HG02798 (cell line): Measurements from ENCODE around the gene CDX2.

Experiments used
- ATAC-seq: cut with Tn5 transposase; IDR thresholded peaks from one replicate; pipeline ENCODE4 v1.9.1; 2021; ENCODE audit warnings: mild to moderate bottlenecking; ENCODE audit not compliant: unreplicated experiment, poor library complexity

Gene CDX2

DNA sequence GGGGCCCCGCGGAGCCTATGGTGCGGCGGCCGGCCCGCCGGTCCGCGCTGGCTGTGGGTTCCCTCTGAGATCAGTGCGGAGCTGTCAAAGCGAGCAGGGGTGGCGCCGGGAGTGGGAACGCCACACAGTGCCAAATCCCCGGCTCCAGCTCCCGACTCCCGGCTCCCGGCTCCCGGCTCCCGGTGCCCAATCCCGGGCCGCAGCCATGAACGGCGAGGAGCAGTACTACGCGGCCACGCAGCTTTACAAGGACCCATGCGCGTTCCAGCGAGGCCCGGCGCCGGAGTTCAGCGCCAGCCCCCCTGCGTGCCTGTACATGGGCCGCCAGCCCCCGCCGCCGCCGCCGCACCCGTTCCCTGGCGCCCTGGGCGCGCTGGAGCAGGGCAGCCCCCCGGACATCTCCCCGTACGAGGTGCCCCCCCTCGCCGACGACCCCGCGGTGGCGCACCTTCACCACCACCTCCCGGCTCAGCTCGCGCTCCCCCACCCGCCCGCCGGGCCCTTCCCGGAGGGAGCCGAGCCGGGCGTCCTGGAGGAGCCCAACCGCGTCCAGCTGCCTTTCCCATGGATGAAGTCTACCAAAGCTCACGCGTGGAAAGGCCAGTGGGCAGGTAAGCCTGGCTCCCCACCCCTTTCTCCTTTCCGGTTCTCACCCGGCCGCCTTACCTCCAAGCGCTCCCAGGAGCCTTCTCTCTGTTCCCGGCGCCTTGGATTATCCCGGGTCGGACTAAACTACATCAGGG is 49.0 kb downstream of the CDX2 start, which contains the start of gene PDX1:
TSS of gene PDX1 (plus strand) at position 67 of the 743 bp plus-strand sequence. CDS start at position 206, 139 bp downstream.
- ATAC-seq, result peak; percentile 88

DNA sequence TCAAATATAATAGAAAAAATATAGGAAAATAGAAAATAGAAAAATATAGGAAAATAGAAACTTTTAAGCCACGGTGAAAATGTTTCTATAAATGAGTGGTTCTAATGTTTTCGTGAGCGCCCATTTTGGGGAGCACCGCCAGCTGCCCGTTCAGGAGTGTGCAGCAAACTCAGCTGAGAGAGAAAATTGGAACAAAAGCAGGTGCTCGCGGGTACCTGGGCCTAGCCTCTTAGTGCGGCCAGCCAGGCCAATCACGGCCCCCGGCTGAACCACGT is 49.5 kb downstream of the CDX2 start:
- no peak for ATAC-seq

DNA sequence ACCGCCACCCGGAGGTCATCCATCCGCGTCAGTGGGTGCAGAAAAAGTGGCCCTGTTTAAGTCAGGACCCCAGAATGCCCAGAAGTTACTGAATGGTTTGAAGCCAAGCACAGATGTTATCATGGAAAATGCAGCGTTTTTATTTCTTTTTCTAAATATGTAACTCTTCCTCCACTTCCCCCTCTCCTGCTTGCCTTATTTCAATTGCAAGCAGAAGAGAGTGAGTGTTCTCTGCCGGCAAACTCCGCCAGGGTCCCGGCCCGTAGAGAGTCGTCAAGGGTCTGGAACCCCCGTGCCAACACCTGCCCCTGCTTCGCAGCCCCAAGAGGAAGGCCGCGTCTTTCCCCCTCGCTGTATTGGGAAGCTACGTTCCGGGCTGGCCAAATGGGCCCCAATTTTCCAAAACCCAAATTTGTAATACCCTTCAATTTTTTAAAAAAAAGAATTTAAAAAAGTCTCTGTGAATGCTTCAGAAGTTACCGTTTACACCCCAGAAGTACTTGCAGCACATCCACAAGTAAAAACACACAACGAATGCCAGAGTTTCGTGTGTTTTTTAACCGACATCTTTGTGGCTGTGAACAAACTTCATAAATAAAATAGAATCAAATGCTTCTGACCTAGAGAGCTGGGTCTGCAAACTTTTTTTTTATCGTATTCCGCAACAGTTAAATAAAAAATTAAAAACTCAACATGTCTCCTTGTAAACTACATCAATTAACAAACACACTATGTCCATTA is 50.0 kb downstream of the CDX2 start:
- ATAC-seq, result no peak

DNA sequence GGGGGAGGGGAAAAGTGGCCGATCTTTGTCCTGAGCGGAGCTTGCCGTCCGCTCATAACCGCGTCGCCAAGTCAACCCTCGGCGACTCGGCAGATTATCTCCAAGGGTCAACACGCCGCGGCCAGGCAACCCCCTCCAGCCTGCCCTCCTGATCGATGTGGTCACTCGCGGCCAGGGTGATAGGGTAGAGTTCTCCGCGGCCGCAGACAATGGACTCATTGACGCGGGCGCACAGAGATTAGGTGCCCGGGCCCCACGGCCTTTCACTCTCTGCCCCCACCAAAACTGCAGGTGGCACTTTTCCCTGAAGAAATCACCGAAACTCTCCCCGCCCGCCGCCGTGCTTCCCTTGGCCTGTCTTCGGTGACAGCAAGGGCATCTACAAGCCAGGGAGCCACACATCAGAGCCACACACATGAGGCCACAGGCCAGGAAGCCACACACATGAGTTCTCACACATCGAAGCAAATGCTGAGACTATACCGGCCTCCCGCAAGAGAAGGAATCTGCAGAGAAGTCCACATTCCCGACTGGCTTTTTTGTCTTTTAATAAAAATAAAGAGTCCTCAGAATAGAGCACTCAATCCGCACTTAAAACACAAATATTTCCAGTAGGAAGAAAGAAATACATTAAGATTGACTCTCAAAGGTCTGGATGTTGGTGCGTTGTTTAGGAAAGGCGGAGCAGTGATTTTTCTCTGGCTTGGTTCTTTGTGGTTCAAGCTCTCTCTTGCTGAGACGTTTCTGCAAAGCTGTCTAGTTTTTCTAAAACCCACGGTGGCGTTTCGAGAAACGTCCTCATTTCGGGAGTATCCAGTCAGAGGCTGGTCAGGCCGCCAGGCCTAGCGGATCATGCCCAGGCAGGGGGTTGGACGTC is 50.8 kb downstream of the CDX2 start:
- no peak for ATAC-seq

DNA sequence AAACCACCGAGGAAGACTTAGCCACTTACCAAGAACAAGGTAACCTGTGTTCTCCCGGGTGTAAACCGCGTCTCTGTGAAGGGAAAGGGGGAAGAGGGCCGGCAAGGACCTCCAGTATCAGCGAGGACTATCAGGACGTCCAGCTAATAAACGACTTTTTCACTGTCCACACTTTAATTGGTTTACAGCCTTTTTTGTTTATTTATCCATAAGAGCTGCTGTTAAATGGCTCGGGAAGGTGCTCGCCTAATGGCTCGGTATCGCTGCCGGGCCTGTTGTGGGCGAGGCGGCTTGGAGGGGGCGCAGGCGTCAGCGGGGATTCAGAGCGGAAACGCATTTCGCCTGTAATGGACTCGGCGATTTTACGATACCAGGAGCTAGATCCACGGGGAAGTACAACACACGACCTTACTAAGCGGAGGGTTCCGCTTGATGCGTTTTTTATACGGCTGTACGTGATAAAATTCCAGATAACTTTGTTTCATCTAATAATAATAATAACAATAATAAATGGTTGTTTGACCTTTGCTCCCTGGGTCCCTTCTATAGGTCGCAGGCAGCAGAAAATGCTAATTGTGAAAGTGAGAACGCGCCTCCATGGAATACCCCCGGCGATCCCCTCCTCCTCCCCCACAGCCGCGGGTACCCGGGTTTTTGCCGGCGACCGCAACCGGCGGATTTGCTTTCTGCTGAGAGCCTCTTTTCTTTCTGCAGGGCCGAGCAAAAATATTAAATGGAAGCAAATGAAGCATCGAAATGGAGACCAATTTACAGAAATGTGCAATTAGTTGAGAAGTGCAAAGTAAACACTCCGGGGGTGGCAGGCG is 51.8 kb downstream of the CDX2 start:
- no peak for ATAC-seq

DNA sequence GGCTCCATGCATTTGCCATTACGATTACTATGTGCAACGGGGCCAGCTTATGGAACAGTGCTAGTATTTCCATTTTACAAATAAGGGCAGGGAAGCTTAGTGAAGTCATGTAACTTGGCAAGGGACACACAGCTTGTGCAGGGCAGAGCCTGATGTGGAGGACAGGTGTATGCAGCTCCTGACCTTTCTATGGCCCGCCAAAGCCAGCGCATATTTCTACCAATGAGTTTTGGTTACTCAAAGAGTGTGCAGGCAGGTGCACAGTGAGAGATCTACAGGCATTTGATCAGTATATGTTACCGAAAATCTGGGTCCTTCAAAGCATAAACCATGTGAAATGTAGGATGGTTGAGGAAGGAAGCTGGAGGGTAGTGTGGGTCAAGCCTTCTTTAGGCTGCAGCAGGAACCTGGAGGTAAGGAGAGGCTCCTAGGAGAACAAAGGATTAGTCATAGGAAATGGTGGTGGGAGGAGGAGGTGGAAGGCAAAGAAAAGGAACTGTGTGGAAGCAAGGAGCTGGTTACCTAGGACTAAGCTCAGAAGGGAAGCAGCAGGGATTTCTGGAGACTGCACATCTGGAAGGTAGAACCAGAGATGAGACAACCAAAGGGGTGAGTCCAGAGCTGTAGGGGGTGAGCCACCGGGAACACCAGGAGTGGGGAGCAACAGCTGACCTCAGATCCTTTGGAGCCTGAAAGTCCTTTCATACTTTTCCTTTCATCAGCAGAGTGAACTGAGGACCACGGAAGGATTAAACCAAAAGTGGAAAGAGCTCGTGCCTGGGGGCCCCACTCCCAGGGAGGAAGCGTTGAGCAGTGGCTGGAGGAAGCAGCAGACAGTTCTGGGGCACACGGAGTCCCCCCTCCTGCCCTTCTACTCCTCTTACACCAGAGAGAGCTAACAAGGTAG is 53.6 kb downstream of the CDX2 start:
- no peak for ATAC-seq

DNA sequence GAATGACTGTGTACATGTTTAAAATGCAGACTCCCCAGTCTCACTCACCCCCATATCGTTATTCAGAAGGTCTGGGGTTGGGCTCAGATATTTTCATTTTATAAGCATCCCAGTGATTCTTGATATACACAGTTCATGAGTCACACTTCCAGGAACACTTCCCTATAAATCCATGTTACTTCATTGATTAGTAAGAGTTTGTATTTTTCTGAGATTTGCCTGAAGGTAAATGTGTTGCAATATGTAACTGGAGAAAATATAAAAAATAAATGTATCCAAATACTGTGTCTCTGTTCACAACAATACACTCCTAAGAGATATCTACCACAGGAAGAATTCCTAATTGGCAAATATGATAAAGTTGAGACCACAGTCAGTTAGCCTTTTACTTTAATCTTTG is 56.0 kb downstream of the CDX2 start:
- ATAC-seq, result no peak

DNA sequence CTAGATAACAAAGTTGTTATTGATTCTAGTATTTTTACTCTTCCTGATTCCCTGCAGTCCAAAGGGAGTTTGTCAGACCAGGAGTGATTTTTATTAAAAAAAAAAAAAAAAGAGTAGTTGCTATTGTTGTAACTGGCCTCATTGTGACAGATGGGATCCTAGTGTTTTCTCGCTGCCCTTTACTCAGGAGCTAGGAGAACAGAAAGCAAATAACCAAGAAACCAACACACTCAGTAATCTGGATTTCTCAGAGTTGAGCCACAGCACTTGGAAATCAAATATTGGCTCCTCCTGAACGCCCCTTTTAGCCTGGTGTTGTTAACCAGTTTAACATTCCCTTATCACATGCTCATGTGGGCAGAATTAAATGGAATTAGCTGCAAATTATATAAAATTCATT is 57.6 kb downstream of the CDX2 start:
- ATAC-seq, result no peak
